Fibroblast of lung (primary cell): ENCODE results near the gene MAP1A.

Experiments used
- CTCF ChIP-seq, 2 donors: IDR thresholded peaks in 1 of 2; conservative IDR thresholded peaks in 1 of 2; 1 replicate in 1 of 2; 2 replicates in 1 of 2; pipeline ENCODE4 v1.5.1; 2011 to 2012; ENCODE audit warnings: low read length in 2 of 2, control low read depth in 1 of 2, inconsistent platforms in 1 of 2, low read depth in 1 of 2, mild to moderate bottlenecking in 1 of 2
- EZH2 ChIP-seq: IDR thresholded peaks from 2 replicates; pipeline ENCODE4 v1.5.1; 2012; ENCODE audit warnings: low read length, control low read depth, mild to moderate bottlenecking; ENCODE audit errors: missing control alignments

- no peak for TF ChIP-seq CTCF (conservative IDR thresholded peaks at IDR 0.05 in 1 of 2, IDR thresholded peaks at IDR 0.05 in 1 of 2; ENCODE audit: low read depth in 1 of 2, low read length in 2 of 2)
- no peak for TF ChIP-seq EZH2
Observed at GRCh38 chr15:43505738-43506137, 11.7 kb upstream of the MAP1A start.
